ENCODE data around the gene ABCG8. TPM values are rescaled to one million over a fixed set of nuclear protein-coding genes. Genes with fewer than 3 reads are reported as not detected.

ABCG8 gene
- total and polyA plus RNA-seq, 10 of the 15 experiments (the other 5 are each of a cell fraction or from before 2014, with no cell fraction given) = not detected

GRCh38 chr2:43894743-43895142 lies 56.0 kb downstream of the ABCG8 start:
- no peak for FAIRE-seq

More at GRCh38 chr2:43894743-43895142, 56.0 kb downstream of the ABCG8 start:
- Histone ChIP-seq H3K27ac (ENCODE audit: control insufficient read depth, insufficient read depth) (no peak overlapping the region), H3K36me3 (ENCODE audit: control insufficient read depth in 2 of 2, insufficient read depth in 2 of 2, low read length in 1 of 2) (peaks cover 5 to 37% of the 10 kb centered on the region in 2 experiments), H3K4me1 (ENCODE audit: control insufficient read depth, insufficient read depth, low read length) (no peaks in the 10 kb centered on the region), H2AFZ (ENCODE audit: control insufficient read depth, low read depth, low read length) (no peak overlapping the region), H3K4me2 (ENCODE audit: control insufficient read depth, insufficient read depth) (no peak overlapping the region), H3K9me3 (replicated peaks; ENCODE audit: control insufficient read depth, insufficient read depth, low read length) (no peaks in the 10 kb centered on the region), H3K79me2 (ENCODE audit: control insufficient read depth, insufficient read depth, low read length) (no peaks in the 10 kb centered on the region), H3K9ac (ENCODE audit: control insufficient read depth, insufficient read depth, low read length) (no peak overlapping the region), H4K20me1 (ENCODE audit: control insufficient read depth, insufficient read depth) (no peaks in the 10 kb centered on the region), H3K27me3 (replicated peaks in 1 of 2; ENCODE audit: control insufficient read depth in 2 of 2, insufficient read depth in 2 of 2, low read length in 1 of 2) (no peaks in the 10 kb centered on the region), H3K4me3 (no peak overlapping the region)
- CTCF ChIA-PET = no interaction called here
- no TSS peak for BruUV-seq (replicated peaks)
- ATAC-seq = no peak
- RAD21 ChIA-PET (ENCODE audit: unreplicated experiment) = no interaction called here
- SMC1A ChIA-PET (ENCODE audit: uncharacterized antibody, unreplicated experiment) = no interaction called here
- in situ Hi-C loops (cut with MboI) = no loop called here
- DNase-seq (ENCODE audit: low read depth, low spot score) = no peak
- POLR2A ChIA-PET = no interaction called here
- TF ChIP-seq TAF1 (IDR thresholded peaks at IDR 0.05; ENCODE audit: borderline replicate concordance, low read depth, low read length) = no peak
- TF ChIP-seq FOXK2 (IDR thresholded peaks at IDR 0.05) = no peak
- no peak for TF ChIP-seq EED (IDR thresholded peaks at IDR 0.05; ENCODE audit: low read depth)
- TF ChIP-seq RFX5 (IDR thresholded peaks at IDR 0.05; ENCODE audit: low read depth, low read length) = no peak
- TF ChIP-seq SIN3A (IDR thresholded peaks at IDR 0.05; ENCODE audit: low read depth, low read length) = no peak
- no peak for TF ChIP-seq NFYB (IDR thresholded peaks at IDR 0.05; ENCODE audit: insufficient read depth, low read depth, low read length)
- TF ChIP-seq IRF4 (IDR thresholded peaks at IDR 0.05; ENCODE audit: low read depth, low read length) = no peak
- TF ChIP-seq STAT1 (conservative IDR thresholded peaks at IDR 0.05) = no peak
- no peak for TF ChIP-seq CBFB (IDR thresholded peaks at IDR 0.05; ENCODE audit: low read depth)
- TF ChIP-seq TCF7 (IDR thresholded peaks at IDR 0.05; ENCODE audit: borderline replicate concordance) = no peak
- no peak for TF ChIP-seq NFYA (IDR thresholded peaks at IDR 0.05; ENCODE audit: borderline replicate concordance, low read depth, low read length)
- no peak for TF ChIP-seq PML (IDR thresholded peaks at IDR 0.05; ENCODE audit: low read length)
- TF ChIP-seq E4F1 (IDR thresholded peaks at IDR 0.05; ENCODE audit: borderline replicate concordance, partially characterized antibody) = no peak
- no peak for TF ChIP-seq CHD4 (IDR thresholded peaks at IDR 0.05)
- TF ChIP-seq SKIL (IDR thresholded peaks at IDR 0.05; ENCODE audit: low read depth, poor library complexity, severe bottlenecking) = no peak
- TF ChIP-seq HCFC1 (IDR thresholded peaks at IDR 0.05; ENCODE audit: low read length) = no peak
- TF ChIP-seq TCF3 (IDR thresholded peaks at IDR 0.05; ENCODE audit: borderline replicate concordance, insufficient read depth, low read depth, low read length) = no peak
- TF ChIP-seq CHD1 (IDR thresholded peaks at IDR 0.05; ENCODE audit: low read depth, low read length) = no peak
- TF ChIP-seq NR2F1 (conservative IDR thresholded peaks at IDR 0.05) = no peak
- WGBS (ENCODE audit: insufficient coverage, insufficient replicate concordance, low lambda C conversion rate, missing lambda C conversion rate) = 100% methylated on average over 2 of the region's 2 CpGs
- intact Hi-C loops (cut with micrococcal nuclease; ENCODE audit: unreplicated experiment) = no loop called here
